HG03280 (cell line): ENCODE results near the gene ZBTB4.
"Not testable (repeated sequence)": the region's sequence is repeated elsewhere in the genome, so short reads cannot be mapped to it uniquely, and the experiment has no call there.

Source experiments
- ATAC-seq: cut with Tn5 transposase; IDR thresholded peaks from one replicate; pipeline ENCODE4 v1.9.1; 2021; ENCODE audit warnings: mild to moderate bottlenecking, moderate library complexity; ENCODE audit not compliant: unreplicated experiment

The ZBTB4 gene

DNA sequence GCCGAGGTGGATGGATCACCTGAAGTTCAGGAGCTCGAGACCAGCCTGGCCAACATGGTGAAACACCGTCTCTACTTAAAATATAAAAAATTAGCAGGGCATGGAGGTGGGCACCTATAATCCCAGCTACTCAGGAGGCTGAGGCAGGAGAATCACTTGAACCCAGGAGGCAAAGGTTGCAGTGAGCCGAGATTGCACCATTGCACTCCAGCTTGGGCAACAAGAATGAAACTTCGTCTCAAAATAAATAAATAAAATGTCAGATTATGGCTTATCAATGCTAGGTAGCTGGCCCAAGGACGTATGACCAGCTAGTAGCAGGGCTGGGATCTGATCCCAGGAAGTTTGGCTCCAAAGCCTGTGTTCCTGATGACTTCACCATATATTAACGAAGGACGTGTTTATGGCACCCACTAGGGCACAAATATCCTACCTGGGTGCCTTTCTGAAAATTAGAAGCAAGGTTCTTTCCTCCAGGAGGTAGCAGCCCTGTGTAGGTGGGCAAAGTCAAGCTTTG is 8.9 kb downstream of the ZBTB4 start:
- not testable (repeated sequence) for ATAC-seq

DNA sequence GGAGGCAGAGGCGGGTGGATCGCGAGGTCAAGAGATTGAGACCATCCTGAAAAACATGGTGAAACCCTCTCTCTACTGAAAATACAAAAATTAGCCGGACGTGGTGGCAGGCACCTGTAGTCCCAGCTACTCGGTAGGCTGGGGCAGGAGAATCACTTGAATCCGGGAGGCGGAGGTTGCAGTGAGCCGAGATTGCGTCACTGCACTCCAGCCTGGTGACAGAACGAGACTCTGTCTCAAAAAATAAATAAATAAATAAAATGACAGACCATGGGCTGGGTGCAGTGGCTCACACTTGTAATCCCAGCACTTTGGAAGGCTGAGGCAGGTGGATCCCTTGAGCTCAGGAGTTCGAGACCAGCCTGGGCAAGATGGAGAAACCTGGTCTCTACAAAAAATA is 9.6 kb downstream of the ZBTB4 start:
- ATAC-seq: not testable (repeated sequence)

DNA sequence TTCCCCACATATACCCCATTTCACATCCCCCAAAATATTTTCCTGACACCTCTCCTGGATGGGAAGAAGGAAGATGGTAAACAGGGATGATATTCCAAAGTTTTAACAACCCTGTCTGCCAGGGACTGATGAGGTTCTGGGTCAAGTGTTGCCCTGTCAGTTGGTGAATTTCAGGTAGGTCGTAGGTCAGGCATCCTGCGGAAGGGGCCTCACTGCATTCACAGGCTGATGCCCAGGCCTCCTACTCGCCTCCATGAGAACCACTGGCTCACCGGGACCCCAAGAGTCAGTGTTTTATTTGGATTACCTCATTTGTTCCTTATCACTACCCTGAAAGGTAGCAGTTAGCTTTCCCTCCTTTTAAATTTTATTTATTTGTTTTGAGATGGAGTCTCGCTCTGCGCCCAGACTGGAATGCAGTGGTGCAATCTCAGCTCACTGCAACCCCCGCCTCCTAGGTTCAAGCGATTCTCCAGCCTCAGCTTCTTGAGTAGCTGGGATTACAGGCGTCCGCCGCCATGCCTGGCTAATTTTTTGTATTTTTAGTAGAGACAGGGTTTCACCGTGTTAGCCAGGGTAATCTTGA is 10.5 kb downstream of the ZBTB4 start:
- ATAC-seq: no peak

DNA sequence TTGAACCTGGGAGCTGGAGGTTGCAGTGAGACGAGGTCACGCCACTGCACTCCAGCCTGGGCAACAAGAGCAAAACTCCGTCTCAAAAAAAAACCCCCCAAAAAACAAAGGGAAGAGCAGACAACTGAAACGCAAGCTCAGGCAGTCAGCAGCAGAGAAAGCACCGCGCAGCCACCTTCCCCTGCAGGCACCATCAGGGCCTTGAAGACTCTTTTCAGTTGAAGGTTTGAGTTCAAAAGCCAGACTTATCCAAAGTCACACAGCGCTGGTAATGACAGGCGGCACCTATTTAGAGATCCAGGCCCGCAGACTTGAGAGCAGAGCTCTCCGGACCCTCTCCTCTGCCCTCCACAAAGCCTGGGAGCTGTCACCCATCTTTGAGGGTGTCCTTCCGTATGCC is 11.1 kb downstream of the ZBTB4 start:
- ATAC-seq: no peak

DNA sequence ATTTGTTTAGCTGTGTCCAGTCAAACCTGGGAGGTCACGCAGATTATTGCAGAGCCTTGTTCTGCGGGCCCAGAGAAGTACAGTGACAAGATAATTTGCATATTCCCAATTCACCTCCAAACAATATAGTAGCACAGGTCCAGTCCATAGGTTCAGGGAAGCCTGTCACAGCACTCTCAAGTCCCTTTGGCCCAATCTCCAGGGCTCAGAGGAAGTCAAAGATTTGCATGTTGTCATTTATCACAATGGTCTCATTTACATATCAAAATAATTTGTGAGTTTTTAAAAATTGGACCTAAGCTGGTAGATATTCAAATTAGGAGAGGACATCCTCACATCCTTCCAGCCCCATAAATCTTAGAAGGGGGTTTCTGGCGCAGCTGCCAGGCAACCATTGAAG is 11.9 kb downstream of the ZBTB4 start:
- no peak for ATAC-seq

DNA sequence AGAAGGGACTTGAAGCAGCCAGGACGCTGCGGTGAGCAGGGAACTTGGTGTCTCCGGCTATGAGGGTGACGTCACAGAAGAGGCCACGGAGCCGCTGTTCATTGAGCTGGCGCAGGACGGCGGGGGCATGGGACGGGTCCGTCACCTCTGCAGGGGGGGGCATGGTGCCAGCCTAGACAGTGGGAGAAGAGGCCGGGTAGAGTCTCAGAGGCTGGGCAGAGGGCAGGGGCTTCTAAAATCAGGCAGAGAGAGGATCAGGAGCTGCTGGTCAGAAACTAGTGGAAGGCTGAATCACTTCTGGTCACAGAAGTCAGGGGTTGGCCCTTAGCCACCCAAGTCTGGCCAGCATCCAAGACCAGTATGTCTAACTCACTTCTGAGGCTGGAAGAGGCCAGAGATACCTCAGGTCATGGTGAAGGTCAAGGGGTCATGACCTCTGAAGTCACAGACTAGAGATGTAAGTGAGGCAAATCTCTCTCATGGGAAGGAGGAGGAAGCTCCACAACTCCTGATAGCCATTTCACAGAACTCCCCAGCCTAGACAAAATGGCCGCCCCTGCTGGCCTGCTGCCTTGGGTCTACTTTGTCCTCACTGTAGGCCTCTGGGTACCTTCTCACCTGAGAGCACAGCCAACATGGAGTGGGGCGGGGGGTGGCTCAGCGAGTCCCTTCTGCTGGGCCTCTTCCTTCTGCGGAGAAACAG is 12.6 kb downstream of the ZBTB4 start:
- ATAC-seq: no peak

DNA sequence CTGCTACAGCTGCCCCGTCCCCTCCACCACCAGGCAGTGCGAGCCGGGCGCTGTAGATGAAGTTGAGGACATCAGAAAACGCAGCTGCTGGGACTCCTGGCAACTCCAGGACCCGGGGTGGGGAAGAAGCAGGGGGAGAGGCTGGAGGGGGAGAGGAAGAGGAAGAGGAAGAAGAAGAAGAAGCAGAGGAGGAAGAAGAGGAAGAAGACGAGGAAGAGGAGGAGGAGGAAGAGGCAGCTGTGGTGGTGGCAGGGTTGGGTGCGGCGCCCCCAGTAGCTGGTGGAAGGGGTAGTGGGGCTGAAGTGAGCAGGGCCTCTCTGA is 13.2 kb downstream of the ZBTB4 start:
- ATAC-seq: no peak

DNA sequence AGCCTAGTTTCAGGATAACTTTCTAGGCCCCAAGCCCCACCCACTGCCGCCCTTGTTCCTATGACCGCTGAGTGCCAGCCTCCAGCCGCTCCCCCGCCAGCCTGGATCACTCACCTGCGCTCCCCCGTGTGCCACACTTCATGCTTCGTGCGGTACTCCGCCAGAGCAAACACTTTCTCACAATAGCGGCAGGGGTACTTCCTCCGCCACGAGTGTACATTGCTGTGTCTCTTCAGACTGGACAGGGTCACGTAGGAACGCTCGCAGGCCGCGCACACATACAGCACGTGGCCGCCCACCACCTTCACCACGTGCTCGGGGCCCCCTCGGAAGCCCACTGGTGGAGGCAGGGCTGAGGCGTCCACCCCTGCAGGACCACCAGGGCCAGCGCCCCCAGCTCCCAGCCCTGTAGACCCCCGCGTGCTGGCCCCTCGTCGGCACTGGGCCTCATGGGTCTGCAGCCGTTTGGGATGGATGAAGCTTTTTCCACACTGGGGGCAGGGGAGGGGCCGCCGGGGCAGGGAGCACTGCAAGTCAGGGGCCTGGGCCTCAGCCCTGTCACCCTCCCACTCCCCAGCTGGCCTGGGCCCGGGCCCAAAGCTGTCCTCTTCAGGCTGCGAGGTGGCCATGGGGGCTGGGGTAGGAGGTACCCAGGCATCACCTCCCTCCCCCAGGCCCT is 13.7 kb downstream of the ZBTB4 start:
- ATAC-seq: no peak

DNA sequence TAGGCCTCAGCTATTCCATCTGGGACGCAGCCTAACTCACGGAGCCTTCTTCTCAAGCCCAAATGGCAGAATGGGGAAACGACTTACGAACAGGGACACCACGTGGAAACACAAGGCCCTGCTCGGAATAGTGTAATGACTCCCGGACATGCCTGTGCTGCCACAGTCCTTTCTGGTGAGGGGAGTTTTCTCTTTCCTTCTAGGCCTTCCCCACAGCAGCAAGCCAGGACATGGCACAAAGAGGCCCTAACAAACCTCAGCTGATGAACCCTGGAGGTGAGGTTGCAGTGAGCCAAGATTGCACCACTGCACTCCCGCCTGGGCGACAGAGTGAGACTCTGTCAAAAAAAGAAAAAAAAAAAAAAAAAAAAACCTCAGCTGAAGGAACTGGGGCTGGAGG is 15.3 kb downstream of the ZBTB4 start:
- ATAC-seq: no peak

DNA sequence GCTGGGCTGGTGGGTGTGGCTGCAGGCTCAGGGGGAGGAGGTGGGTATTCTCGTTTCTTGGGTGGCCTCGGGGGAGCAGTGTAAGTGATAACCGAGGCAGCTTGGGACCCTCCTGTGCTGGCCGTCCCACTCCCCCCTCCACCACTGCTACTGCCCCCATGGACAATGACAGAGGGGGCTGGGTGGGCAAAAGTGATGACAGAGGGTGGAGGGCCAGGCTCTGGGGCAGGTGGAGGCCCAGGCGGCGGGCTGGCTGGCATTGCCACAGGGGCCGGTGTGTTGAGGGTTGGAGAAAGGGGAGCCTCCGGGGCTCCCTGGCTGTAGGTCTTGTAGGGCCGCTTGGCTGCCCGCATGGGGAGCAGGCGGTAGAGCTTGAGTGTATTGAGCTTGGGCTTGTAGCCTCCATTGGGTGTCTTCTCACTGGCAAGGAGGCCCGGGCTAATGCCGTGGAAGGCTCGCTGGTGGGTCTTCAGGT is 16.0 kb downstream of the ZBTB4 start:
- no peak for ATAC-seq

DNA sequence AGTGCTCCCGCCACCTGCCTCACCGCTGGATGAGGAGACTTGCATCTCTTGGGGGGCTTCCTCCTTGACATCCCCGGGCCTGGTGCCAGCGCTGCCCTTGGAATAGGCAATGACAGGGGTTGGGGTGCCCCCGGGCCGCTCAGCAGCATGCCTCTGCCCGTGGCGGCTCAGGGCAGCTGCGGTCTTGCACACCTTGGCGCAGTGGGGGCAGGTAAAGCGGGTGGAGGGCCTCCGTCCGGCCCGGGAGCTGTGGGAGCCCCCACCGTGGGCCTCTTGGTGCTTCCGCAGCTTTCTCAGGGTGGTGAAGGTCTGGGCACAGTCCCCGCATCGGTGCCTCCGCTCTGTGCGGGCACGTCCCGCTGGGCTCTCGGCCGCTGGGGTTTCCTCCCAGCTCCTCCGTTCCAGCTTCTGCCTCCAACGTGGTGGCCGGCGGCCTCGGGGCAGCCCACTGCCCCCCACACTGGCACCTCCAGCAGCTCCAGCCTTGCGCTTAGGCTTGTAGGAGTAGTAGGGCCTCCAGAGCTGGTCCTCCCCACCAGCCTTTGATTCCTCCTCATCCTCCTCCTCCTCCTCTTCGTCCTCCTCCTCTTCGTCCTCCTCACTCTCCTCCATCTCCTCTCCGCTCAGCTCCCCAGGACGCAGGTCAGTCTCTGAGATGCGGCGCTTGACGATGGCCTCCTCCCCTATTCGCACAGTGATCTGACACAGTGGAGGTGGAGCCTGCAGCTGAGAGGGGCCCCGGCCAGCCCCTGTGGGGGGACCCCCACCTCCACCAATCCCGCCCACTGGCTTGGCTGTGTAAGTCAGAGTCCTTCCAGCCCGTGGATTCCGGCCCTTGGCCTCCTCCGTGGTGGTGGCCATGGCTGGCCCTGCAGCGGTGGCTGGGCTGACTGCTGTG is 16.7 kb downstream of the ZBTB4 start:
- no peak for ATAC-seq

DNA sequence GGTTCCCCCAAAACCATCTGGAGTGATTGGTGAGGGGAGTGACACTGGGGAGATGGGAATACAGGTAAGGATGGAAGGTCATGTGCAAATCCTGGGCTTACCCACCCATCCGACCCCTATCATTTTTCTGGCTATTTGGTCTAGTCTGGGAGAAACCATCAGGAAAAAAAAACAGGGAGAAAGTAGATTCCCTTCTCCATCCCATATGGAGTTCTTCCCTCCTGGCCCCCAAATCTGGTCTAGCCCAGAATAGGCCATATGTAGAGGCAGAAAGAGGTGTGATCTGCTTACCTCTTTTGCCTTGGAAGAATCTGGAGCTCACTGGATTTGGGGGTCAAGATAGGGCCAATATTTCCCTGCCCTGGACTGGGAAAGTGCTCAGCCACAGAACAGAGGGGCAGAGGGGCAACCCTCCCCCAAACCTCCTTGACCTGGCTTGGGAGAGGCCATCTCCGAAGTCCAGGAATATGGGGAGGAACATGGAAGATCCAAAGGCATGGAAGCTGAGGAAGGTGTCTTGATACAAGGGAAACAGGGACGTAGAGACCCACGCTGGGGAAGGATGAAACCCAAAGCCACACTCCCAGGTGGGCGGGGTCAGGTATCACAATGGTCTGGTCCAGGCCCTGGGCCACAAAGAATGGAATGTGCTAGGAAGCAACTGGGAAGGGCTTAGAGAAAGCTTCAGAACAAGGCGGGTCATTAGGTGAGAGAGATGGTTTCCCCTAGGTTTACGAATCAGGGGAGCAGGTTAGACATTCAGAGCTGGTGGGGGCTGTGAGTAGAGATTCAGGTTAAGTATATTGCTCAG is 18.4 kb downstream of the ZBTB4 start:
- no peak for ATAC-seq

DNA sequence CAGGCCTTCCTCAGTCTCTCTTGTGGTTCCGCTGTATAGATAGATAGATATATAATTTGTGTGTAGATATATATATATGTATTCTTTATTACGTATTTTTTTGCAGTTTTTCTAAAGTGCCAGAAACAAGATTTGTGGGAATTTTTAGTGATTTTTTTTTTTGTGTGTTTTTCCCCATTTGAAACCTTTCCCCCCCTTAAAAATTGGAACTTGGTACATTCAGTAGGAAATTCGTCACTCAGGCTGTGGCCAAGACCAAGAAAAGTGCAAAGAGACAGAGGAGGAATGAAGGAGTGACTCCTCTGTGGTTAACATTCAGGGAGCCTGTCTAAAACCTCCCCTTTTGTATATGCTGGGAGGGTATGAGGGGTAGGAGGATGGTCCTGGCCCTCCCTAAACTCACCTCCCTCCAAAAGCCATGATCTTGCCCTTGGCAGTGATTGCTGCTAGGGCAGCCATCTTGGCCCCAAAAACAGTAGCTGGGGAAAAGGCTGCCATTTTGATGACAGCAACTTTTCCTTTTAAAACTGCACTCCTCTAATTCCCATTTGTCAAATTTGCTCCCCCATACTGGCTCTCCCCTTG is 19.4 kb downstream of the ZBTB4 start:
- no peak for ATAC-seq

DNA sequence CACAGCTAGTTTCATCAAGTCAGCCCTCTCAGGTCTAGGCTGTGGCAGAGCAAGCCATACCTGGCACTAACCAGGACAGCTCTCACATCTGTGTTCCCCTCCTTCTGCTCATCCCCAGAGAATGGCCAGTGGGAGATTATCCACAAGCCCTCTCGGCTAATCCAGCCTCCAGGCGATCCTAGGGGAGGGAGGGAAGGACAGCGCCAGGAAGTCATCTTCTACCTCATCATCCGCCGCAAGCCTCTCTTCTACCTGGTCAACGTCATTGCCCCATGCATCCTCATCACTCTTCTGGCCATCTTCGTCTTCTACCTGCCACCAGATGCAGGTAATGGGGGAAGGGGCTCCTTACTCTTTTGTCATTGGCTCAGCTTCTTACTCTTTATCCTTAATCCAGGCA is 31.0 kb downstream of the ZBTB4 start:
- no peak for ATAC-seq

DNA sequence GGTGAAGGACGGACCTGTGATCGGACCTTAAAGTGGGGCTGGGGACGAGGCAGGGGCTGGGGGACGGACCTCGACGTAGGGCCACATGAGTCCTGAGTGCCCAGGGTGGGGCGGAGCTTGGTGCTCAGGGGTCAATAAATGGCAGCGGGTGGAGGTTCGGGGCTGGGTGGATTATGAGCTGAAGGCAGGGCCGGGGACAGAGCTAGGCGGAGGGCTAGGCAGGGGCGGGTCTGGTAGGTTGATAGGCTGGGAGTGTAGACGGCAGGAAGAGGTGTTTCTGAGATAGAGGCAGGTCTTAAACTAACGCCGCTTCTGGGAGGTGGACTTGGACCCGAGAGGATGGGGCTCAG is 33.8 kb downstream of the ZBTB4 start:
- no peak for ATAC-seq

DNA sequence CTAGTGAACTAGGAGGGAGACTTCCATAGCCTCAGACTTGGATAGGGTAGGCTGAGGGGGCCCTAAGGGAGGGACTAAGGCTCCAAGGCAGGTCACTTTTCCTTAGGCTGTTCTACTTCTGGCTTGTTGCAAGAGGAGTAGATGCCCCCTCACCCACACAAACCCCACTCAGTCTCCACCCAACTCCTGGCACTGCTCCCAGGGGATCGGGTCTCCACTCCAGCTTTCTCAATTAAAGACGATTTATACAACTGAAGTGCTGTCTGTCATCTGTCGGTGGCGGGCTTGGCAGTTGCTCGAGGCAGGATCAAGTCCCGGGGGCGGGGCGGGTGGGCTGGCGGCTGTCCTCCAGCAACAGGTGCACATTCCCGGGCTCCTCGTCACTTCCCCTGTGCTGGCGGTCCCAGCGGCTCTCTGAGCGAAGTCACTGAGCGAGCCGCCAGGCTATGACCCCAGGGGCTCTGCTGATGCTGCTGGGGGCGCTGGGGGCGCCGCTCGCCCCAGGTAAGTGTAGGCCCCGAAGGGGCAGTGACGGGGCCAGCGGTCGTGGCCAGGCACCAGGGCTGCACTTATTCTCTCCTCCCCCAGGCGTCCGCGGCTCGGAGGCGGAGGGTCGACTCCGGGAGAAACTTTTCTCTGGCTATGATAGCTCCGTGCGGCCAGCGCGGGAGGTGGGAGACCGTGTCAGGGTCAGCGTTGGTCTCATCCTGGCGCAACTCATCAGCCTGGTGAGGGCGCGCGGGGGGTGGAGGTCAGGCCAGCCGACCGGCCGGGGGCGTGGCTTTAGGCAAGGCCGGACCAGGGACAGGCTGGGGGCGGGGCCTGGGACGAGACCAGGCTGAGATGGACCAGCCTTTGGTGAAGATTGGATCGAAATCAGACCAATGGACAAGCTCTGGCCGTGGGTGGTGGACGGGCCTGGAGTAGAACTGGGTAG is 34.5 kb downstream of the ZBTB4 start, which contains the start of gene CHRNB1:
Gene CHRNB1 (plus strand): TSS at position 380 of the 937 bp plus-strand sequence. CDS start 67 bp downstream, at position 447.
- no peak for ATAC-seq

DNA sequence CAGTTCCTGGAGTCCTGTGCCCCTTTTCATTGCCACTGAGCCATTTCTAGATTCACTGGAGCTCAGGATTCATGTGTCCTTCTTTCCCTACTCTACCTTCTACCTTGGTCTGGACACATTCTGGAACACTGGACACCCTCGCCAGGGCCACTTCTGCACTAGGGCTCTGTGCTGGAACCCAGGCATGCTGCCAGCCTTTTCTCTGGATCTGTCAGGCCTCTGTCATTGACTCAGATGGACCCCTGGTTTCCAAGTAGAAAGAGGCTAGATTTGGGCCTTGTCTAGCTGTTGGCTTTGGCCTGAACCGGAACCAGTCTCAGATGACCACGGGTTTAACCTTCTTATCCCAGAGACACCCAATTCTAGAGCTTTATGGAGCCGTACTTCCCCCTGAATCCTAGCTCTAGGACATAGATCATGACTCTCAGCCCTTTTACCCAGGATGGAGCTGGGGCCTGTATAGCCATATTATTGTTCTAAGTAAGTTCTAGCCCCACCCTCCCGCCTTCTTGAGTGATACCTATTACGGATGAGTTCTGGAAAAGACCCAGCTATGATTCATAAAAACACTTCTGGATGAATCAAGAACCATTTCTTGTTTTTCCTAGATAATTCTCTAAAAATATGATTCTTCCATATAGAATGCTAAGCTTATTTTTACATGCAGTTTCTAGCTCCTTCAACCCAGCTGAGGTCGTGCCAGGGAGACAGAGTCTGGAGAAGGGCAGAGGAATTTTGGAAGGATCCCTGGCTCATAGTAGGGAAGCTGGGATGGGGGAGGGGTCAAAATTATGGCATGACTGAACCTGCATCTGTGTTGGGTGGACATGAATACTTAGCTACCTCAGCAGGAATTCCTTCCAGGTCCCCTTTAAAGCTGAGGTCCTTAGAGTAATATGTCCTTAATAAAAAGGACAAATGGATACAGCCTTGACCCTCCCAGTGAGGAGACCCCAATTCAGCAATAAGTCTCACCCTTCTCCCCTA is 35.6 kb downstream of the ZBTB4 start:
- no peak for ATAC-seq

DNA sequence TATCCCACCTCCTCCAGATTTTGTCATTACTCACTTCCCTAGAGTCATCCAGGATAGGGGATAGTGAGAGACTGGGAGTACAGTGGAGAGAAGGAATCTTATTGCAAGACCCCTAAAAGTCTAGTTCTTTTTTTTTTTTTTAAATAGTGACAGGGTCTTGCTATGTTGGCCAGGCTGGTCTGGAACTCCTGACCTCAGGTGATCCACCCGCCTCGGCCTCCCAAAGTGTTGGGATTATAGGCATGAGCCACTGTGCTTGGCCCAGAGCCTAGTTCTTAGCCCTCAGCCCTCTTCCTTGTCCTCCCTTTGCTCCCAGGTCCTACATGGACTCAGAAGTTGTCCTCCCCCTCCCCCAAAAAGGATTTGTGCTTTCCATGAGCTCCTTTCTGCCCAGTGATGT is 37.3 kb downstream of the ZBTB4 start:
- no peak for ATAC-seq
